ENCODE results near the gene PTPRK. TPM values are rescaled to one million over a fixed set of nuclear protein-coding genes. Genes with fewer than 3 reads are reported as not detected.
A peak's percentile ranks its signal among the peaks of the same experiment; 100 is the strongest.

The PTPRK gene
- total and polyA plus RNA-seq, 2 donors (not counting 1 experiment from before 2014, with no cell fraction given) = 19.4 to 75.5 TPM

DNA sequence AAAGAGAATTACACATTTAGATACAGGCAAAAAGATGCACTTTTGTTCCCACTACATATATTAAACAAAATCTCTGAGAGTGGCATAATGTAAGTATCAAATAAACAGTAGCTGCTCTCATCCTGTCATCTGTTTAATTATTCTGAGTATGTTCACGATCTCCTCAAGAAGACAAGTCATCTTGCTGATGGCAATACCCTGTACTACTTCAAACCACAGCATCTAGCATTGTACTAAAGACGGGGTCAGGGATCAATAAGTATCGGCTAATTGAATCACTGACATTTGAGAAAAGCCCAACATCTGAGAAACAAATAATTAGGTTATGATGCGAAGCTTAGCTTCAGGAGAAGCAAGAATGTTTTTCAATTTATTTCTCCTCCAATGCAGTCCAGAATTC lies 175.1 kb downstream of the PTPRK start:
- Histone ChIP-seq H3K27me3 (ENCODE audit: control insufficient read depth, insufficient read depth, low read length) (no peaks in the 10 kb centered on the region), H2AFZ (ENCODE audit: low read length) (no peak overlapping the region), H3K79me2 (ENCODE audit: control insufficient read depth, insufficient read depth, low read length) (no peaks in the 10 kb centered on the region), H3K4me1 (ENCODE audit: control insufficient read depth, extremely low read depth, insufficient read depth, low read length) (peaks cover 3% of the 10 kb centered on the region), H3K36me3 (ENCODE audit: control insufficient read depth, insufficient read depth, low read length) (no peaks in the 10 kb centered on the region), H3K4me2 (ENCODE audit: extremely low read depth, insufficient read depth, low read length) (no peak overlapping the region), H4K20me1 (ENCODE audit: control insufficient read depth, extremely low read depth, insufficient read depth, low read length) (no peaks in the 10 kb centered on the region), H3K27ac (ENCODE audit: insufficient read depth, low read length) (no peak overlapping the region), H3K9ac (ENCODE audit: insufficient read depth, low read length) (no peak overlapping the region), H3K9me3 (ENCODE audit: control insufficient read depth, insufficient read depth, low read depth, low read length) (no peaks in the 10 kb centered on the region), H3K4me3 (replicated peaks in 1 of 4; ENCODE audit: control extremely low read depth in 1 of 4, insufficient read depth in 1 of 4, low read depth in 3 of 4, low read length in 4 of 4) (no peak overlapping the region)
- DNase-seq (ENCODE audit: low read depth in 2 of 2) = no peak
- TF ChIP-seq CTCF (conservative IDR thresholded peaks at IDR 0.05 in 1 of 2, IDR thresholded peaks at IDR 0.05 in 1 of 2; ENCODE audit: low read depth in 1 of 2, low read length in 2 of 2) (no peak), EZH2 (IDR thresholded peaks at IDR 0.05; ENCODE audit: low read length, missing control alignments) (no peak)

- Histone ChIP-seq H3K4me3 (replicated peaks in 1 of 4; ENCODE audit: control extremely low read depth in 1 of 4, insufficient read depth in 1 of 4, low read depth in 3 of 4, low read length in 4 of 4) (no peak overlapping the region), H2AFZ (ENCODE audit: low read length) (no peak overlapping the region), H3K27ac (ENCODE audit: insufficient read depth, low read length) (no peak overlapping the region), H3K9ac (ENCODE audit: insufficient read depth, low read length) (no peak overlapping the region), H3K27me3 (ENCODE audit: control insufficient read depth, insufficient read depth, low read length) (no peaks in the 10 kb centered on the region), H3K4me1 (ENCODE audit: control insufficient read depth, extremely low read depth, insufficient read depth, low read length) (peaks cover 9% of the 10 kb centered on the region), H3K9me3 (ENCODE audit: control insufficient read depth, insufficient read depth, low read depth, low read length) (no peaks in the 10 kb centered on the region), H3K79me2 (ENCODE audit: control insufficient read depth, insufficient read depth, low read length) (no peaks in the 10 kb centered on the region), H3K36me3 (ENCODE audit: control insufficient read depth, insufficient read depth, low read length) (no peaks in the 10 kb centered on the region), H4K20me1 (ENCODE audit: control insufficient read depth, extremely low read depth, insufficient read depth, low read length) (no peaks in the 10 kb centered on the region), H3K4me2 (ENCODE audit: extremely low read depth, insufficient read depth, low read length) (no peak overlapping the region)
- TF ChIP-seq CTCF (conservative IDR thresholded peaks at IDR 0.05 in 1 of 2, IDR thresholded peaks at IDR 0.05 in 1 of 2; ENCODE audit: low read depth in 1 of 2, low read length in 2 of 2) (no peak), EZH2 (IDR thresholded peaks at IDR 0.05; ENCODE audit: low read length, missing control alignments) (no peak)
- peak in 1 of 2 donors; percentile 91 for DNase-seq (ENCODE audit: low read depth in 2 of 2)
Observed at GRCh38 chr6:128343706-128344105, 176.7 kb downstream of the PTPRK start.

DNA sequence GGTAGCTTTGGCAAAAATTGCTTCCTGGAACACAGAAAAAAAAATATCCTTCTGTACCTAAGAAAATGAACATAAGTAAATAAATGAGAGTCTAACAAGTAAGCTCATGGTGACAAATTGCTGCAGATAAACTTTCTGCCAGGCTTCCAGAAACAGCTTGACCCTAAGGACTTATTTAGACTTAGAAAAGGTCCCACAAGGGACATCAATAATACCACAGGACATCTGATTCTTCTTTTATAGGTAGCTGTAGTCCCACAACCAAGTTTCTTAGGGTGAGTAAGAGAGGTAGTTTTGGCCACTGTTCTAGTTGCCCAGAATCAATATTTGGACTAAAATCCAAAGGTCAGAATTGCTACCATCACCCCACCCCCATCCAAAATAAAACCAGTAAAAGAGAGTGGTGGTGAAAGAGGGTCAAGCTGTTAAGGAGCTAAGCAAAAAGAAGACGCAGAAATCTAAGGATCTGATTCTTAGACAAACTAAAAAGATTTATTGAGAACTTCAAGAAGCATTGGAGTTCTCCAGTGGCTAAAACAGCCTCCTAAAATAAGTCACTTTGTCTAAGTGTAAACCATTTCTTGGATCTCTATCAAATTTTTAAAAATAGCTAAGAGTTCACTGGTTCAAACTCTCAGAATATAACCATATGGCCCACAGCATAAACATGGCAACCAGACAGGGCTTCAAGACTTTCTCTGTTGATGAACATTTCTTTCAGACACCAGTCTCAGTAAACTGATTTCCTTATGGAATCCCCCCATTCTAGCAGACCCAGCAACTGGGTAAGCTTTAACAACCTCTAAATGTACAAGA lies 180.6 kb downstream of the PTPRK start:
- Histone ChIP-seq H3K4me2 (ENCODE audit: extremely low read depth, insufficient read depth, low read length) (peak overlapping the region; percentile 67), H2AFZ (ENCODE audit: low read length) (no peak overlapping the region), H3K79me2 (ENCODE audit: control insufficient read depth, insufficient read depth, low read length) (no peaks in the 10 kb centered on the region), H3K9ac (ENCODE audit: insufficient read depth, low read length) (no peak overlapping the region), H3K4me1 (ENCODE audit: control insufficient read depth, extremely low read depth, insufficient read depth, low read length) (peaks cover 9% of the 10 kb centered on the region), H3K27ac (ENCODE audit: insufficient read depth, low read length) (peak overlapping the region; percentile 16), H3K27me3 (ENCODE audit: control insufficient read depth, insufficient read depth, low read length) (no peaks in the 10 kb centered on the region), H3K9me3 (ENCODE audit: control insufficient read depth, insufficient read depth, low read depth, low read length) (no peaks in the 10 kb centered on the region), H4K20me1 (ENCODE audit: control insufficient read depth, extremely low read depth, insufficient read depth, low read length) (no peaks in the 10 kb centered on the region), H3K4me3 (replicated peaks in 1 of 4; ENCODE audit: control extremely low read depth in 1 of 4, insufficient read depth in 1 of 4, low read depth in 3 of 4, low read length in 4 of 4) (no peak overlapping the region), H3K36me3 (ENCODE audit: control insufficient read depth, insufficient read depth, low read length) (no peaks in the 10 kb centered on the region)
- TF ChIP-seq CTCF (conservative IDR thresholded peaks at IDR 0.05 in 1 of 2, IDR thresholded peaks at IDR 0.05 in 1 of 2; ENCODE audit: low read depth in 1 of 2, low read length in 2 of 2) (no peak), EZH2 (IDR thresholded peaks at IDR 0.05; ENCODE audit: low read length, missing control alignments) (no peak)
- DNase-seq (ENCODE audit: low read depth in 2 of 2) = peak; percentile 14 to 91

All from fibroblast of lung (primary cell).